SKM-1 (cell line): ENCODE measurements around the gene KCNQ1.

Experiments used
- DNase-seq: peaks from one replicate; lab custom pipeline; 2025; ENCODE audit not compliant: unreplicated experiment; lab: John Stamatoyannopoulos, UW

Gene KCNQ1

DNA sequence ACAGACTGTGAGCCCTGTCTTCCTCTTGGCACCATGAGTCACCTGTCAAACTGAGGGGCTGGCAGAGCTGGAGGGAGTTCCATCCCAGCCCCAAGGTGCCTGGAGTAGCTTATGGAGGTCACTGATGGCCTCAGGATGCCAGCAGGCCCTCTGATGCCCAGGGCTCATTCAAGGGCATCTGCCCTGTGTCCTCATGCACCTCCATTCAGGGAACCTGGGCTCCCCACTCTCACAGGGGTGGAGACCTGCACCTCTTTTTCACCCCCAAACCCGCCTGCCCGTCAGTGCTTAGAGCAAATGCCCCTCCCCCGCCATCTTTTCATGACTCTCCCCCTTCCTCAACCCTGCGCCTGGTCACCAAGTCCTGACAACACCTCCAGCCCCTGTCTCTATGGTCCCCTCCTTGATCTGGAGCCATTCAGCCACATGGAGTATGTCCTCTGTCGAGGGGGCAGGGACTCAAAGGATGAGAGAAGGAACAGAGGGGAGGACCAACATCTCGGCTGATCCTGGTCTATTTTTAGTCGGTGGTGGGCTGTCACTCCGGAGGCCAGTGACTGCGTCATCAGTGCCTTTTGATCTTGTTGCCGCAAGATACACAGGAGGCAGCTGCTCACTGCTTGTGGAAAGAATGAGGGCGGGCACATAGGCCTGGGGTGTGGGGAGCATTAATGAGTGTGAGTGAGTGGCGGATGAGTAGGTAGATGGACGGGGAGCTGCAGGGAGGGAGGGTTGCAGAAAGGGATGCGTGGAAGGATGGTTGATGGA lies 368.5 kb downstream of the KCNQ1 start:
- DNase-seq = no peak

GRCh38 chr11:2813968-2814367 lies 369.2 kb downstream of the KCNQ1 start:
- DNase-seq = no peak

GRCh38 chr11:2814751-2815150 lies 369.9 kb downstream of the KCNQ1 start:
- no peak for DNase-seq

DNA sequence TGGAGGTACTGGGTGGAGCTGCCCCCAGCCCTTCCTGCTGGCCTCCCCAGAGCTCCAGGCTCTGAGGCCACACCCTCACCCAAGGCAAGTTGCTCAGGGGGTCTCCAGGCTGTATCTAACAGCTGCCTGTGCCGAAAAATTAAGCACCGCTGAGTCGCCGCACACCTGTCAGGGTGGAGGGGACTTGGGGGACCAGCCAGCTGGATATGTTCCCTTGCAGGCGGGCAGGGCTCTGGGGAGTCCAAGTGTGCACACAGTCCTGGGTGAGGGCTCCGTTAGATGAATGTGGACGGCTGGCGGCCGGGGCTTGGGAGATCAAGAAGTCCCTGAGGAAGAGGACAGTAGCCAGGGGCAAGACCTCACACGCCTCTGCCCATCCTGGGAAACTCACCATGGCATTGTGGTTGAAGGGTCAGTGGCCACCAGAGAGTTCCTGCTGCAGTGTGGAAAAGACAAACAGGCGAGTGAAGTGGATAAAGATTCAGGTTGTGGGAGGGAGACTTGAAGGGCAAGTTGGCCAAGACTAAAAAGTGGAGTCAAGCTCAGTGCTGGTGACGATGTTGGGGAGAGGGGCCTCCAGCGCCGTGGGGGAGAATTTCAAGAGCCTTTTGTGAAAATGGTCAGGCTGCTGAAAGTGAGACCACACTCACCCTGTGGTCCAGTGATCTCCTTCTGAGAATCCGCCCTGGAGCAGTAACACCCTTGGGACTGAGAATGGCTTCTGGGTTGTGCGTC lies 371.1 kb downstream of the KCNQ1 start:
- no peak for DNase-seq

GRCh38 chr11:2816523-2816922 lies 371.7 kb downstream of the KCNQ1 start:
- DNase-seq = no peak

GRCh38 chr11:2816941-2817421 lies 372.2 kb downstream of the KCNQ1 start:
- no peak for DNase-seq

DNA sequence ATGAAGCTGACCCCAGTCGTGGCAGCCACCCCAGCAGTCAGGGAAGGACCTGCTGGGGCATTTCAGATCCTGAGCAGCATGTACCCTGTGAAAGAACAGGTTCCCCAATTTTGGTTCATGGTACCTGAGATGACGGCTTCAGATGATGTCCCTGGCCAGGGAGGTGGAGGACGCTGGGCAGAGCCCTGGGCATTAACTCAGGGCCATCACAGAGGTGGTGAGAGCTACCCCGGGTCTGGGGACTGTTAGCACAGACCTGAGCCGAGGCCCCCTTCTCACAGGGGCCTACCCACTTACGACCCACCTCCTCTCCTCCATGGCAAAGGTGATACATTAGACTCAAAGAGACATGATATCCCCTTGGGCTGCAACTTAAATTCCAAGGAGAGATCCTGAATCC lies 372.6 kb downstream of the KCNQ1 start:
- no peak for DNase-seq

DNA sequence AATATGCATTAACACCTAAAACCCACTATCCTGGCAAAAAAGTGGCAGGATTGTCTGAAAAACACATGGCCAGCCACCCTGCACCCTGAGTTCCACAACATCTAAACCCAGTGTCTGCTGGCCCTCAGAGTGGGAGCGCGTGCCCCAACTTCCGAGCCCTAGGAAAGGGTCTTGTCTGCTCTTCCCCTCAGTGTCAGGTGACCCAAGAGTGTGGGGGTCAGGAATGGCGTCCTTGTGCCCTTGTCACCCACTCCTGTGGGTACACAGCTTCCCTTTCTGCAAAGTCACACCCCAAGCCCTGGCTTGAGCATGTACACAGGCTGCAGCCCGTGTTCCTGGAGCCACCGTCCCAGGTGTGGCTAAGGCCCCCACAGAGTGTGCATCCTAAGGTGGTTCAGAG lies 373.2 kb downstream of the KCNQ1 start:
- no peak for DNase-seq

DNA sequence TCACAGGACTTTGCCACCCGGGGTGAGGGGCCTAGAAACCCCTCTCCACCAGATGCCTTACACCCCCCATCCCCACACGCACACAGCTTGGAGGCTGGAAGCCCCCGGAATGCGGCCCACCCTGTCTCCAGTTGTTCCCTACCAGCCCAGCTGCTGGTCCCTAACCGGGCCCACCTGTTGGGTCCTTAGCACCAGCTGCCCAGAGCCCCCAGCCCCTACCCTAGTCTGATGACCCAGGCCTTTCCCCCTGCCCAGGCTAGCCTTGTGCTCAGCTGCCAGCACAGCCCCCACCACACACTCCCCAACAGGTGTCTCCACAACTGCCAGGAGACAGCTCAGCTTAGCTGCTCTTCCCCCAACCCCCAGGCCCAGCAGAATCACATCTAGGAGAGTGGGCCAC lies 373.7 kb downstream of the KCNQ1 start:
- no peak for DNase-seq

- DNase-seq = no peak
Observed at GRCh38 chr11:2819316-2819715, 374.5 kb downstream of the KCNQ1 start.

DNA sequence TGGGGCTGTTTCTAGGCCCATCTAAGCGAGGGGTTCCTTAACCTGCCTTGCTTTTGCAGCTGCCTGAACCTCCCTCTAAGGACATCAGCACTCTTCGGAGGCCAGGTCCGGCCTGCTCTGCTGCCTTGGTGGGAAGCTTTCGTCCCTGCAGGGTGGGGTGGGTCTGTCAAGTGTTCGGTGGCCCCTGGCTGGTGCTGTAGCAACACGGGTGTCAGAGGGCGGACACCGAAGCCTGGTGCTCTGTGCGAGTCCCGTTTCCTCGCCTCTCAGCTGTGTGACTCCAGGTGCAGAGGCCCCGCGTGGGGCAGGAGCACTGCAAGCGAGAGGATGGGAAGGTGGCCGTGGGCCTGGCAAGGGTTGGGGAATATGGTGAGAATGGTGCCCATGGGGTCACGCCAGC lies 376.2 kb downstream of the KCNQ1 start:
- DNase-seq = no peak

DNA sequence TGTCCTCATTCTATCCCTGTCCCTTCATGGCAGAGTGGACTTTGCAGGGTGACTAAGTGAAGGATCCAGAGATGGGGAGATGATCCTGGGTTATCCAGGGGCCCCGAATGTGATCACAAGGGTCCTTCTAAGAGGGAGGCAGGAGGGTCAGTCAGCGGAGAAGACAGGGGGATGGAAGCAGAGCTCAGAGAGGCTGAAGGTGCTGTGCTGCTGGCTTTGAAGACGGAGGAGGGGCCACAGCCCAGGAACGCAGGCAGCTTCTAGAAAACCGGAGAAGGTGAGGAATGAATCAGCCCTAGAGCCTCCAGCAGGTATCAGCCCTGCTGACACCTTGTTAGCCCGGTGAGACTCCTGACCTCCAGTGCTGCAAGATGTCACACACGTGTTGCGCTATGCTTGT lies 377.1 kb downstream of the KCNQ1 start:
- DNase-seq = no peak

DNA sequence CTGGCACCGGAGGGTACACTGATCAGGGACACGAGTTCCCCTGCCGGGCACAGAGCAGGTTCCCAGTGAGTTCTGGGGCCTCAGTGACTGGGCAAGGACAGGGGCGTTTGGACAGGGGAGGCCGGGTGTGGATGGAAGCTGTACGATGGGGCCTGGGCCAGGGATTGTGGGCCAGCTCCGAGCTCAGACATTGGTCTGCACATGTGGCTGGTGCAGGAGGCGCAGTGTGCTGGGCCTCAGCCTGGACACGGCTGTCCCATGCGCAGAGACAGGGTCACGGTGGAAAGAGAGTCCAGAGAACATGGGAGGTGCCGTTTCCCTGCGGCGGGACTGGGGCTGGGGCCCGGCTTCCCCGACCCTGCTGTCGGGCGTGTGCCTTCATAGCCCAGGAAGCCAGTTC lies 380.0 kb downstream of the KCNQ1 start:
- DNase-seq = no peak

- DNase-seq = no peak
Observed at GRCh38 chr11:2825261-2825888, 380.6 kb downstream of the KCNQ1 start.

DNA sequence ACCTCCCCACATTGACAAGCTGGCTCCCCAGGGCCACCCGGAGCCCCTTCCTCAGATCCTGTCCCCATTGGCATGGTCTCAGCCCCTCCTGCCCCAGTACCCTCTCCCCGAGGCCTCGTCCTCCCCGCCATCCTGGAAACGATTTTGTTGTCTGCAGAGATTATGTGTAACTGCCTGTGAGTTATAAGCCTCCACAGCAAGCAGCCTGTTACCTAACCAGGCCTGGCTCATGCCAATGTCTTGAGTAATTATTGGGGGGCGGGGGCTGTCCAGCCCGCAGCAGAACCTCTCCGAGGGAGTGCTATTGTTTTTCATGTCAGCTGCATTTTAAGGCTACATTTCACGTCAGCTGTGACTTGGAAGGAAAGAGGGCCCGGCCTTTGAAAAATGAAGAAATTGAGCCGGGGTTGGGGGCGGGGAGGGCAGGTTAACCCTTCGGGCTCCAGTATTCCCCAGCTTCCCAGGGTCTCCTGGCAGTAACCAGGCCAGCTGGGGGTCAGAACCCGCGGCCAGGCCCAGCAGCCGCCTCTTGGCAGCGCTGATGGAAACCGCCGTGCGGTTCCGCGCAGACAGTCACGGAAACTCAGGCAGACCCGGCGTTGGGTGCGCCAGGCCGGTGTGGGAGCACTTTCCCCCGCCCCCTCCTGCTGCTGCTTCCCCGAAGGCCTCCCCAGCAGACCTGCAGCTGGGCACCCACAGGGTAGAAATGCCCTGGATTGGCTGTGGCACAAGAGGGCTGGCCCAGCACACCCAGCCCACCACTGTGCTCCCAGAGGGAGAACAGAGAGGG lies 381.3 kb downstream of the KCNQ1 start:
- DNase-seq = peak; percentile 50

GRCh38 chr11:2826679-2827056 lies 381.9 kb downstream of the KCNQ1 start:
- DNase-seq = peak; percentile 60

DNA sequence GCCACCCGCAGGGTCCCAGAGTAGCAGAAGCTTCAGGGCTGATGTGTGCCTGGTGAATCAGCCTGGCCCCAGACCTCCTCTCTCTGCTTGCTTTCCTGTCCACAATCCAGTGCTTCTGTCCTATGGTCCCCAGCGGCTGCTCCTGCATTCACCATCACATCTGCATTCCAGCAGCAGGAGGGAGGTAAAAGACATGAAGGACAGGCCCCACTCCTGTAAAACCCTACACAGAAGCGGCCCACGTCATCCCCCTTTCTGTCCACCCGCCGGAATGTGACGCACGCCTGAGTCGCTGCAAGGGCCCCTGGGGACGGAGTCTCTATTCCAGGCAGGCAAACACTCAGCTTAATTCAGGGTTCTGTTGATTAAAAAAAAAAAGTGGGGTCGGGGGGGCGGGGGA lies 382.4 kb downstream of the KCNQ1 start:
- DNase-seq = no peak

- DNase-seq = no peak
Observed at GRCh38 chr11:2827792-2828191, 383.0 kb downstream of the KCNQ1 start.

DNA sequence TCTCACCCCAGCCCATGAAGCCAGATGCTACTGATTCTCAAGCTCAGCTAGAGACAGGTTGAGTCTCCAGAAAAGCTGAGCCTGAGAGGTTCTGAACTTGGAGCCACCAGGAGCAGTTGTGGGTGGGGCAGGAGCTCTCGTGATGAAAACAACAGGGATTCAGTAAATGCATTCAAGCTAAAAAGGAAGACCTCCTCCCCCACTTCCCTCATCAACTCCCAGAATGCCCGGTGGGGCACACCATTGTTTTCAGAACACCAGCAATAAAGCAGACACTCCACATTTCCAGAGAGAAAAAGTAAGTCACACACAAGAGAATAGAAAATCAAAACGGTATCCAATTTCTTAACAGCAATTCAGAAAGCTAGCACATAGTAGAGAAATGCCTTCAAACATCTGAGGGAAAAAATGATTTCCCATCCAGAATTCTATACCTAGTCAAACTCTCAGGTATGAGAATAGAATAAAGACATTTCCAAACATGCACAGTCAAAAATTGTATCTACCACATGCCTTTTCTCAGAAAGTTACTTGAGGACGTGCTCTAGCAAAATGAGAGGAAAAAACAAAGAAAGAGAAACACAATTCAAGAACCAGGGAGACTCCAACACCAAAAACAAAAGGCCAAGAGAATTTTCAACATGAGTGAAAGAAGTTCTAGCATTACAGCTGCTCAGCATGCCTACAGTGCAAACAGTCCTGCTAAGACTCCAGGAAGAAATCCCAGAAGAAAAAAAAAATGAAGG lies 383.9 kb downstream of the KCNQ1 start:
- DNase-seq = no peak

GRCh38 chr11:2830030-2830812 lies 385.4 kb downstream of the KCNQ1 start:
- no peak for DNase-seq
